Measurements from ENCODE around the gene NCEH1. TPM values are rescaled to one million over a fixed set of nuclear protein-coding genes. Genes with fewer than 3 reads are reported as not detected.

NCEH1 gene
- total RNA-seq, 2 experiments from 2014 or later, result 0.33 to 0.50 TPM

GRCh38 chr3:172654470-172654869, 56.4 kb downstream of the NCEH1 start:
- Mint-ChIP-seq H3K9me3 (no peaks in the 10 kb centered on the region), H3K27me3 (no peaks in the 10 kb centered on the region), H3K4me1 (ENCODE audit: low read depth) (no peaks in the 10 kb centered on the region), H3K4me3 (no peak overlapping the region), H3K36me3 (ENCODE audit: low read depth) (no peaks in the 10 kb centered on the region), H3K27ac (no peak overlapping the region)
- H3K4me3 ChIP-seq (ENCODE audit: low read length), result no peak overlapping the region
- DNase-seq (no peak), ATAC-seq (ENCODE audit: poor library complexity) (no peak)
- ChIA-PET CTCF (no interaction called here), POLR2A (no interaction called here)
- intact Hi-C loops (cut with DNase I, micrococcal nuclease), result no loop called here
- TF ChIP-seq, protein P1, sequence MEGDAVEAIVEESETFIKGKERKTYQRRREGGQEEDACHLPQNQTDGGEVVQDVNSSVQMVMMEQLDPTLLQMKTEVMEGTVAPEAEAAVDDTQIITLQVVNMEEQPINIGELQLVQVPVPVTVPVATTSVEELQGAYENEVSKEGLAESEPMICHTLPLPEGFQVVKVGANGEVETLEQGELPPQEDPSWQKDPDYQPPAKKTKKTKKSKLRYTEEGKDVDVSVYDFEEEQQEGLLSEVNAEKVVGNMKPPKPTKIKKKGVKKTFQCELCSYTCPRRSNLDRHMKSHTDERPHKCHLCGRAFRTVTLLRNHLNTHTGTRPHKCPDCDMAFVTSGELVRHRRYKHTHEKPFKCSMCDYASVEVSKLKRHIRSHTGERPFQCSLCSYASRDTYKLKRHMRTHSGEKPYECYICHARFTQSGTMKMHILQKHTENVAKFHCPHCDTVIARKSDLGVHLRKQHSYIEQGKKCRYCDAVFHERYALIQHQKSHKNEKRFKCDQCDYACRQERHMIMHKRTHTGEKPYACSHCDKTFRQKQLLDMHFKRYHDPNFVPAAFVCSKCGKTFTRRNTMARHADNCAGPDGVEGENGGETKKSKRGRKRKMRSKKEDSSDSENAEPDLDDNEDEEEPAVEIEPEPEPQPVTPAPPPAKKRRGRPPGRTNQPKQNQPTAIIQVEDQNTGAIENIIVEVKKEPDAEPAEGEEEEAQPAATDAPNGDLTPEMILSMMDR (IDR thresholded peaks at IDR 0.05), result no peak
- H3K27ac ChIP-seq (ENCODE audit: low read depth in 1 of 2, low read length in 2 of 2), result no peak overlapping the region
- H3K27me3 ChIP-seq (ENCODE audit: control insufficient read depth in 1 of 2, insufficient read depth in 2 of 2, low read length in 2 of 2), result no peaks in the 10 kb centered on the region
- H3K9me3 ChIP-seq (ENCODE audit: control insufficient read depth in 1 of 2, insufficient read depth in 1 of 2, low read length in 2 of 2), result no peaks in the 10 kb centered on the region
- H3K4me1 ChIP-seq (ENCODE audit: insufficient read depth, low read length), result no peaks in the 10 kb centered on the region
- H3K36me3 ChIP-seq (ENCODE audit: insufficient read depth, low read length), result no peaks in the 10 kb centered on the region

GRCh38 chr3:172653004-172653572, 57.8 kb downstream of the NCEH1 start:
- DNase-seq, result no peak
- no peak for ATAC-seq (ENCODE audit: poor library complexity)
- H3K27ac Mint-ChIP-seq, result no peak overlapping the region

DNA sequence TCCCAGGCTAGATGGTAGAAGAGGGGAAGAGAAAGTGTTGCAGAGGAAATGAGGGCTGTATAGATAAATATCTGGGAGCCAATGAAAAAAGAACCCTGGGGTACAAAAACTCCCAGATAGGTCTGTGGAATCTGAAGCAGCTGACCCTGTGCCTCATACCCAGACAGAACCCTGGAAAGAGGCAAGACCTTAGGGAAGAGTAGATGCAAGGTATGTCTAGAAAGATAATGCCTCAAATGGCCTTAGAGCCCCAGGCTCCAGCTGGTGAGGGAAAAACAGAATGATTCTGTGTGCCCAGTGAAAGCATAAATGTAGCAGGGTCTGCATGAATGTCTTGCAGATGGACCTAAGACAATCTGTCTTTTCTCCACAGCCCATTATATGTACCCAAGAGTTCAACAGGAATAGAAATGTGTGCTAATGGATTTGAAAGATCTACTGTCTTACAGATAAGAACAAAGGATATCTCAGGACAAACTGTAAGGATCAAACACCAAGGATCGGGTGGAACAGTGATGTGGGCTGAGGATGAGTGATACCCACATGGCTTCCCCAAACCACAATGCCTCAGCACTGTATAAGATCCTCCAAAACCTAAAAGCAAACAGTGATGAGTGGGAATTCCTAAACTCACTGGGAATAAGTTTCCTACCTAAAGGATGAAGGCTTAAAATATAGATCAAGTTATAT, 58.8 kb downstream of the NCEH1 start:
- Histone ChIP-seq H3K36me3 (ENCODE audit: insufficient read depth, low read length) (no peaks in the 10 kb centered on the region), H3K4me3 (ENCODE audit: low read length) (no peak overlapping the region), H3K4me1 (ENCODE audit: insufficient read depth, low read length) (no peaks in the 10 kb centered on the region), H3K27me3 (ENCODE audit: control insufficient read depth in 1 of 2, insufficient read depth in 2 of 2, low read length in 2 of 2) (no peaks in the 10 kb centered on the region), H3K27ac (ENCODE audit: low read depth in 1 of 2, low read length in 2 of 2) (no peak overlapping the region), H3K9me3 (ENCODE audit: control insufficient read depth in 1 of 2, insufficient read depth in 1 of 2, low read length in 2 of 2) (no peaks in the 10 kb centered on the region)
- Mint-ChIP-seq H3K27me3 (no peaks in the 10 kb centered on the region), H3K4me1 (ENCODE audit: low read depth) (no peaks in the 10 kb centered on the region), H3K4me3 (no peak overlapping the region), H3K27ac (no peak overlapping the region), H3K9me3 (no peaks in the 10 kb centered on the region), H3K36me3 (ENCODE audit: low read depth) (no peaks in the 10 kb centered on the region)
- ATAC-seq (ENCODE audit: poor library complexity), result no peak
- TF ChIP-seq, protein P1 (IDR thresholded peaks at IDR 0.05), result no peak
- POLR2A ChIA-PET, result no interaction called here
- DNase-seq, result no peak
- intact Hi-C loops (cut with DNase I, micrococcal nuclease), result no loop called here
- CTCF ChIA-PET, result interaction anchor here (1.5 kb wide), 1 partner anchor 14 kb away, joined by 4 read pairs; no protein-coding TSS in a partner anchor

More at GRCh38 chr3:172653004-172653572, 57.8 kb downstream of the NCEH1 start:
- POLR2A ChIA-PET, result no interaction called here
- no peak overlapping the region for H3K27ac ChIP-seq (ENCODE audit: low read depth in 1 of 2, low read length in 2 of 2)
- no peaks in the 10 kb centered on the region for H3K4me1 ChIP-seq (ENCODE audit: insufficient read depth, low read length)
- H3K4me1 Mint-ChIP-seq (ENCODE audit: low read depth), result no peaks in the 10 kb centered on the region
- no peak overlapping the region for H3K4me3 ChIP-seq (ENCODE audit: low read length)
- no peaks in the 10 kb centered on the region for H3K27me3 ChIP-seq (ENCODE audit: control insufficient read depth in 1 of 2, insufficient read depth in 2 of 2, low read length in 2 of 2)
- no peaks in the 10 kb centered on the region for H3K36me3 ChIP-seq (ENCODE audit: insufficient read depth, low read length)
- CTCF ChIA-PET, result interaction anchor here (0.7 to 0.9 kb wide), 2 partner anchors 17 to 659 kb away, joined by 3 to 4 read pairs; no protein-coding TSS in a partner anchor
- intact Hi-C loops (cut with DNase I, micrococcal nuclease), result no loop called here
- no peaks in the 10 kb centered on the region for H3K36me3 Mint-ChIP-seq (ENCODE audit: low read depth)
- no peaks in the 10 kb centered on the region for H3K27me3 Mint-ChIP-seq
- no peaks in the 10 kb centered on the region for H3K9me3 Mint-ChIP-seq
- H3K4me3 Mint-ChIP-seq, result no peak overlapping the region
- H3K9me3 ChIP-seq (ENCODE audit: control insufficient read depth in 1 of 2, insufficient read depth in 1 of 2, low read length in 2 of 2), result no peaks in the 10 kb centered on the region
- TF ChIP-seq, protein P1 (IDR thresholded peaks at IDR 0.05), result no peak
